ENCODE measurements around the gene SIAE.

The SIAE gene

GRCh38 chr11:124693142-124693541 is 19.6 kb upstream of the SIAE start:
- TF ChIP-seq POLR2A (IDR thresholded peaks at IDR 0.05; ENCODE audit: extremely low read depth, insufficient read length) (no peak), CTCF (IDR thresholded peaks at IDR 0.05; ENCODE audit: low read depth, low read length) (no peak), MYC (IDR thresholded peaks at IDR 0.05; ENCODE audit: low read depth, low read length) (no peak), MAX (IDR thresholded peaks at IDR 0.05; ENCODE audit: low read depth, low read length) (no peak)
- no peak for DNase-seq (ENCODE audit: low read depth)
- H3K4me3 ChIP-seq (ENCODE audit: low read depth, low read length), result no peak overlapping the region

GRCh38 chr11:124682443-124682842 is 8.9 kb upstream of the SIAE start:
- DNase-seq (ENCODE audit: low read depth), result no peak
- no peak for TF ChIP-seq MYC (IDR thresholded peaks at IDR 0.05; ENCODE audit: low read depth, low read length)
- no peak for TF ChIP-seq POLR2A (IDR thresholded peaks at IDR 0.05; ENCODE audit: extremely low read depth, insufficient read length)
- TF ChIP-seq CTCF (IDR thresholded peaks at IDR 0.05; ENCODE audit: low read depth, low read length), result no peak
- TF ChIP-seq MAX (IDR thresholded peaks at IDR 0.05; ENCODE audit: low read depth, low read length), result no peak

GRCh38 chr11:124681421-124681820 is 7.9 kb upstream of the SIAE start:
- DNase-seq (ENCODE audit: low read depth), result no peak
- TF ChIP-seq CTCF (IDR thresholded peaks at IDR 0.05; ENCODE audit: low read depth, low read length), result no peak
- no peak for TF ChIP-seq MYC (IDR thresholded peaks at IDR 0.05; ENCODE audit: low read depth, low read length)
- no peak for TF ChIP-seq POLR2A (IDR thresholded peaks at IDR 0.05; ENCODE audit: extremely low read depth, insufficient read length)
- no peak for TF ChIP-seq MAX (IDR thresholded peaks at IDR 0.05; ENCODE audit: low read depth, low read length)
- H3K4me3 ChIP-seq (ENCODE audit: low read depth, low read length), result no peak overlapping the region

More at GRCh38 chr11:124682443-124682842, 8.9 kb upstream of the SIAE start:
- no peak overlapping the region for H3K4me3 ChIP-seq (ENCODE audit: low read depth, low read length)

- no peak for DNase-seq (ENCODE audit: low read depth)
- no peak for TF ChIP-seq POLR2A (IDR thresholded peaks at IDR 0.05; ENCODE audit: extremely low read depth, insufficient read length)
- TF ChIP-seq MAX (IDR thresholded peaks at IDR 0.05; ENCODE audit: low read depth, low read length), result no peak
- no peak for TF ChIP-seq MYC (IDR thresholded peaks at IDR 0.05; ENCODE audit: low read depth, low read length)
- H3K4me3 ChIP-seq (ENCODE audit: low read depth, low read length), result no peak overlapping the region
Measured at GRCh38 chr11:124678416-124678815, 4.9 kb upstream of the SIAE start.

- no peak for DNase-seq (ENCODE audit: low read depth)
- TF ChIP-seq CTCF (IDR thresholded peaks at IDR 0.05; ENCODE audit: low read depth, low read length), result no peak
- no peak for TF ChIP-seq MAX (IDR thresholded peaks at IDR 0.05; ENCODE audit: low read depth, low read length)
- no peak for TF ChIP-seq POLR2A (IDR thresholded peaks at IDR 0.05; ENCODE audit: extremely low read depth, insufficient read length)
- no peak for TF ChIP-seq MYC (IDR thresholded peaks at IDR 0.05; ENCODE audit: low read depth, low read length)
- H3K4me3 ChIP-seq (ENCODE audit: low read depth, low read length), result no peak overlapping the region
Measured at GRCh38 chr11:124676386-124676785, 2.8 kb upstream of the SIAE start.

- TF ChIP-seq CTCF (IDR thresholded peaks at IDR 0.05; ENCODE audit: low read depth, low read length) (no peak), MYC (IDR thresholded peaks at IDR 0.05; ENCODE audit: low read depth, low read length) (no peak), MAX (IDR thresholded peaks at IDR 0.05; ENCODE audit: low read depth, low read length) (no peak), POLR2A (IDR thresholded peaks at IDR 0.05; ENCODE audit: extremely low read depth, insufficient read length) (no peak)
- no peak for DNase-seq (ENCODE audit: low read depth)
- no peak overlapping the region for H3K4me3 ChIP-seq (ENCODE audit: low read depth, low read length)
Measured at GRCh38 chr11:124674571-124674970, 1.0 kb upstream of the SIAE start.

Data from NB4 (cell line).